ENCODE measurements around the gene WNT5A. TPM values are rescaled to one million over a fixed set of nuclear protein-coding genes. Genes with fewer than 3 reads are reported as not detected.

Gene WNT5A
- total RNA-seq, 1 experiment from 2014 or later: 174 TPM

GRCh38 chr3:55486101-55486856 is 827 bp downstream of the WNT5A start:
- TSS peak; percentile 26 for BruUV-seq (replicated peaks)
- Histone ChIP-seq H4K20me1 (ENCODE audit: insufficient read depth) (no peaks in the 10 kb centered on the region), H3K4me1 (replicated peaks; ENCODE audit: insufficient read depth) (peaks cover 16% of the 10 kb centered on the region), H3K9me2 (ENCODE audit: insufficient read depth) (no peaks in the 10 kb centered on the region), H3K27ac (peak overlapping the region; percentile 73), H3K79me2 (ENCODE audit: low read depth) (peaks cover 48% of the 10 kb centered on the region), H3K4me3 (peak overlapping the region; percentile 58), H3F3A (ENCODE audit: insufficient read depth, low read depth) (peaks cover 18% of the 10 kb centered on the region; the same call in 1 of the 2 replicates), H3K4me2 (peak overlapping the region; percentile 72), H3K27me3 (ENCODE audit: insufficient read depth, low read depth) (no peaks in the 10 kb centered on the region), H2AFZ (no peak overlapping the region), H3K36me3 (ENCODE audit: low read depth) (no peaks in the 10 kb centered on the region), H3K9me3 (ENCODE audit: insufficient read depth, low read depth) (no peaks in the 10 kb centered on the region)
- TF ChIP-seq EZH2 (IDR thresholded peaks at IDR 0.05; ENCODE audit: low read depth) (no peak), CTCF (conservative IDR thresholded peaks at IDR 0.05) (no peak)
- intact Hi-C loops (cut with micrococcal nuclease; ENCODE audit: unreplicated experiment): loop anchor here (1.0 to 10.0 kb wide), 8 partner anchors 32 to 634 kb away; no protein-coding TSS in a partner anchor
- CTCF ChIA-PET: no interaction called here
- peak in 1 of 2 experiments; percentile 76 for DNase-seq
- POLR2A ChIA-PET (ENCODE audit: unreplicated experiment): interaction anchor here (0.6 to 1.0 kb wide), 5 partner anchors 38 to 155 kb away, joined by 3 to 20 read pairs (median 4); no protein-coding TSS in a partner anchor

- intact Hi-C loops (cut with micrococcal nuclease; ENCODE audit: unreplicated experiment): loop anchor here (1.0 to 10.0 kb wide), 7 partner anchors 84 to 633 kb away; no protein-coding TSS in a partner anchor
- Histone ChIP-seq H2AFZ (no peak overlapping the region), H3K9me3 (ENCODE audit: insufficient read depth, low read depth) (no peaks in the 10 kb centered on the region), H3F3A (ENCODE audit: insufficient read depth, low read depth) (peaks cover 7% of the 10 kb centered on the region; the same call in 1 of the 2 replicates), H3K4me2 (peak overlapping the region; percentile 72), H3K79me2 (ENCODE audit: low read depth) (peaks cover 48% of the 10 kb centered on the region), H3K4me1 (replicated peaks; ENCODE audit: insufficient read depth) (peaks cover 4% of the 10 kb centered on the region; the same call in 1 of the 2 replicates), H3K9me2 (ENCODE audit: insufficient read depth) (no peaks in the 10 kb centered on the region), H3K27me3 (ENCODE audit: insufficient read depth, low read depth) (no peaks in the 10 kb centered on the region), H3K4me3 (peak overlapping the region; percentile 58; the same call in 1 of the 2 replicates), H3K27ac (peak overlapping the region; percentile 73), H4K20me1 (ENCODE audit: insufficient read depth) (no peaks in the 10 kb centered on the region), H3K36me3 (ENCODE audit: low read depth) (no peaks in the 10 kb centered on the region)
- BruUV-seq (replicated peaks): no TSS peak
- DNase-seq: peak in 1 of 2 experiments; percentile 79
- no peak for TF ChIP-seq EZH2 (IDR thresholded peaks at IDR 0.05; ENCODE audit: low read depth)
- peak; percentile 27 for TF ChIP-seq CTCF (conservative IDR thresholded peaks at IDR 0.05)
- POLR2A ChIA-PET (ENCODE audit: unreplicated experiment): interaction anchor here (0.5 to 0.6 kb wide), 2 partner anchors 231 to 240 kb away, joined by 3 read pairs; no protein-coding TSS in a partner anchor
- CTCF ChIA-PET: interaction anchor here (0.6 kb wide), 2 partner anchors 88 to 270 kb away, joined by 8 to 9 read pairs; no protein-coding TSS in a partner anchor
Measured at GRCh38 chr3:55484801-55485791, 2.0 kb downstream of the WNT5A start.

All from PC-9 (cell line).